Fibroblast of lung (primary cell): ENCODE data around the gene TBK1. TPM values are rescaled to one million over a fixed set of nuclear protein-coding genes. Genes with fewer than 3 reads are reported as not detected.

Experiments
- DNase-seq, 2 donors: peaks; one replicate each; pipeline versions ENCODE4 v3.0.0 to v3.0.0-alpha.2; 2010; ENCODE audit warnings: low read depth in 2 of 2
- H2AFZ ChIP-seq: 2 replicates; pipeline ENCODE4 v1.5.1; 2012; ENCODE audit warnings: low read length, control low read depth, inconsistent platforms
- H3K27ac ChIP-seq: 2 replicates; pipeline ENCODE4 v1.5.1; 2011; ENCODE audit warnings: low read length, control low read depth; ENCODE audit not compliant: insufficient read depth
- H3K27me3 ChIP-seq: 2 replicates; pipeline ENCODE4 v1.5.1; 2011; ENCODE audit warnings: mild to moderate bottlenecking, low read length; ENCODE audit not compliant: control insufficient read depth, insufficient read depth
- H3K36me3 ChIP-seq: 2 replicates; pipeline ENCODE4 v1.5.1; 2011; ENCODE audit warnings: low read length; ENCODE audit not compliant: control insufficient read depth, insufficient read depth
- H3K4me1 ChIP-seq: 2 replicates; pipeline ENCODE4 v1.5.1; 2011; ENCODE audit warnings: low read length; ENCODE audit not compliant: control insufficient read depth, insufficient read depth; ENCODE audit errors: extremely low read depth
- H3K4me2 ChIP-seq: 2 replicates; pipeline ENCODE4 v1.5.1; 2011; ENCODE audit warnings: low read length, control low read depth; ENCODE audit not compliant: insufficient read depth; ENCODE audit errors: extremely low read depth
- H3K4me3 ChIP-seq, 4 experiments: fragments of 200-600 bp in 1 of 4; sonication (generic) in 1 of 4; replicated peaks in 1 of 4; 2 replicates each; pipeline ENCODE4 v1.5.1; 2011 to 2016; ENCODE audit warnings: low read length in 4 of 4, low read depth in 3 of 4, mild to moderate bottlenecking in 3 of 4, control low read depth in 2 of 4, inconsistent platforms in 1 of 4, mixed read lengths in 1 of 4; ENCODE audit not compliant: insufficient read depth in 1 of 4; ENCODE audit errors: control extremely low read depth in 1 of 4
- H3K79me2 ChIP-seq: 2 replicates; pipeline ENCODE4 v1.5.1; 2012; ENCODE audit warnings: mild to moderate bottlenecking, low read length, inconsistent platforms; ENCODE audit not compliant: control insufficient read depth, insufficient read depth
- H3K9ac ChIP-seq: 2 replicates; pipeline ENCODE4 v1.5.1; 2011; ENCODE audit warnings: mild to moderate bottlenecking, low read length, control low read depth; ENCODE audit not compliant: insufficient read depth
- H3K9me3 ChIP-seq: 2 replicates; pipeline ENCODE4 v1.5.1; 2012; ENCODE audit warnings: low read depth, low read length; ENCODE audit not compliant: control insufficient read depth, insufficient read depth
- H4K20me1 ChIP-seq: 2 replicates; pipeline ENCODE4 v1.5.1; 2011; ENCODE audit warnings: low read length; ENCODE audit not compliant: control insufficient read depth, insufficient read depth; ENCODE audit errors: extremely low read depth
- CTCF ChIP-seq, 2 donors: IDR thresholded peaks in 1 of 2; conservative IDR thresholded peaks in 1 of 2; 1 replicate in 1 of 2; 2 replicates in 1 of 2; pipeline ENCODE4 v1.5.1; 2011 to 2012; ENCODE audit warnings: low read length in 2 of 2, control low read depth in 1 of 2, inconsistent platforms in 1 of 2, low read depth in 1 of 2, mild to moderate bottlenecking in 1 of 2
- EZH2 ChIP-seq: IDR thresholded peaks from 2 replicates; pipeline ENCODE4 v1.5.1; 2012; ENCODE audit warnings: low read length, control low read depth, mild to moderate bottlenecking; ENCODE audit errors: missing control alignments
- polyA plus RNA-seq, 2 donors: library from polyadenylated mRNA; depleted of rRNA in 1 of 2; stranded (reverse) in 1 of 2; unstranded in 1 of 2; fragments of >200 nt; gene quantifications; 2 replicates each; pipeline ENCODE4 v1.2.1, GENCODE V29; 2011 to 2012; ENCODE audit warnings: missing spikeins in 1 of 2
- total RNA-seq: library from RNA; depleted of rRNA; stranded (reverse); fragments of >200 nt; gene quantifications from 2 replicates; pipeline ENCODE4 v1.2.1, GENCODE V29; 2014

TBK1 gene
- total and polyA plus RNA-seq, 2 donors (not counting 1 experiment from before 2014, with no cell fraction given), result 26.5 to 42.9 TPM

GRCh38 chr12:64518396-64518795 lies 66.5 kb downstream of the TBK1 start:
- Histone ChIP-seq H3K79me2 (no peaks in the 10 kb centered on the region), H3K27me3 (no peaks in the 10 kb centered on the region), H3K4me2 (no peak overlapping the region), H3K27ac (no peak overlapping the region), H3K9me3 (no peaks in the 10 kb centered on the region), H3K4me3 (no peak overlapping the region), H2AFZ (no peak overlapping the region), H3K36me3 (no peaks in the 10 kb centered on the region), H3K4me1 (peaks cover 3% of the 10 kb centered on the region), H4K20me1 (no peaks in the 10 kb centered on the region), H3K9ac (no peak overlapping the region)
- DNase-seq, result no peak
- no peak for TF ChIP-seq CTCF (conservative IDR thresholded peaks at IDR 0.05 in 1 of 2, IDR thresholded peaks at IDR 0.05 in 1 of 2; ENCODE audit: low read depth in 1 of 2, low read length in 2 of 2)
- TF ChIP-seq EZH2, result no peak

DNA sequence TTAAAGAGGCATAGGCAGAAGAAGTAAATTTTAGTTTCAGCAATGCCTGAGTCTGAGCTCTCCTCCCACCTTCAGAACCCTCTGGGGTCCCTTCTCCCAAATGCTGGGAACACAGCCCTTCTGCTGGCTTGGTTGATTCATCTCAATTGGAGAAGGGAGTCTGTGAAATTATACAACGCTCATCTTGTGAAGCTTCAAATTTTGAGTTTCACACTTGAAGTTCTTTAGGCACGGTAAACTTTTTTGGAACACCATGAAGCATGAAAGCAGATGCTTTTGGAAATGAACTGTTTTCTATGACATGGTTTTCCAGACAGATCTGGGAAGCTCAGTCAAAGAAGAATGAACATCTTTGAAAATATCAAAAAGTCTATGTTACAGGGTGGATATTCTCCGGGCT lies 69.9 kb downstream of the TBK1 start:
- peak overlapping the region; percentile 4 for H2AFZ ChIP-seq
- no peaks in the 10 kb centered on the region for H4K20me1 ChIP-seq
- H3K36me3 ChIP-seq, result no peaks in the 10 kb centered on the region

GRCh38 chr12:64522316-64522715 lies 70.4 kb downstream of the TBK1 start:
- DNase-seq, result peak; percentile 56 to 81
- no peaks in the 10 kb centered on the region for H4K20me1 ChIP-seq
- H3K4me2 ChIP-seq, result no peak overlapping the region
- H3K79me2 ChIP-seq, result no peaks in the 10 kb centered on the region
- H3K4me1 ChIP-seq, result peaks cover 3% of the 10 kb centered on the region
- H3K27ac ChIP-seq, result peak overlapping the region; percentile 10
- H2AFZ ChIP-seq, result peak overlapping the region; percentile 59
- no peaks in the 10 kb centered on the region for H3K36me3 ChIP-seq
- no peak for TF ChIP-seq CTCF (conservative IDR thresholded peaks at IDR 0.05 in 1 of 2, IDR thresholded peaks at IDR 0.05 in 1 of 2; ENCODE audit: low read depth in 1 of 2, low read length in 2 of 2)
- TF ChIP-seq EZH2, result no peak
- no peaks in the 10 kb centered on the region for H3K27me3 ChIP-seq
- H3K9me3 ChIP-seq, result no peaks in the 10 kb centered on the region
- H3K9ac ChIP-seq, result no peak overlapping the region
- H3K4me3 ChIP-seq, result no peak overlapping the region

More for the DNA sequence above, 69.9 kb downstream of the TBK1 start:
- Histone ChIP-seq H3K4me2 (no peak overlapping the region), H3K4me1 (peaks cover 3% of the 10 kb centered on the region), H3K27me3 (no peaks in the 10 kb centered on the region), H3K27ac (peak overlapping the region; percentile 10), H3K4me3 (no peak overlapping the region), H3K79me2 (no peaks in the 10 kb centered on the region), H3K9ac (no peak overlapping the region), H3K9me3 (no peaks in the 10 kb centered on the region)
- TF ChIP-seq EZH2 (no peak), CTCF (conservative IDR thresholded peaks at IDR 0.05 in 1 of 2, IDR thresholded peaks at IDR 0.05 in 1 of 2; ENCODE audit: low read depth in 1 of 2, low read length in 2 of 2) (no peak)
- DNase-seq, result no peak
